ENCODE measurements around the gene CHD5.
A peak's percentile ranks its signal among the peaks of the same experiment; 100 is the strongest.

The CHD5 gene

GRCh38 chr1:6157528-6158174 is 22.5 kb downstream of the CHD5 start:
- WGBS (ENCODE audit: extremely low coverage, insufficient coverage, insufficient read length): no CpG with 5 or more reads among the region's 15 CpGs
- H2BK120ac ChIP-seq (ENCODE audit: insufficient read depth, low read length, poor library complexity): no peak overlapping the region
- no peak overlapping the region for H3K27ac ChIP-seq (ENCODE audit: low read depth, low read length)
- H4K91ac ChIP-seq (ENCODE audit: low read depth, low read length): no peak overlapping the region
- H3K9me3 ChIP-seq (ENCODE audit: insufficient read depth, low read depth, low read length): no peaks in the 10 kb centered on the region
- no peak overlapping the region for H3K9ac ChIP-seq (ENCODE audit: low read length)
- H3K18ac ChIP-seq (ENCODE audit: low read length): no peak overlapping the region
- no peak overlapping the region for H2BK5ac ChIP-seq (ENCODE audit: low read depth, low read length, poor library complexity)
- no peak overlapping the region for H4K8ac ChIP-seq (ENCODE audit: low read depth, low read length)
- H3K4ac ChIP-seq (ENCODE audit: low read depth, low read length): no peak overlapping the region
- DNase-seq: peak; percentile 85 to 93
- H2AK5ac ChIP-seq (ENCODE audit: low read length): no peak overlapping the region
- no peak overlapping the region for H3K14ac ChIP-seq (ENCODE audit: low read length)
- no peaks in the 10 kb centered on the region for H3K79me2 ChIP-seq (ENCODE audit: control insufficient read depth, insufficient read depth, low read length, poor library complexity)
- H2AFZ ChIP-seq (ENCODE audit: insufficient read depth, low read length, poor library complexity): no peak overlapping the region
- no peaks in the 10 kb centered on the region for H3K79me1 ChIP-seq (ENCODE audit: low read length)
- no peak overlapping the region for H4K12ac ChIP-seq (ENCODE audit: low read depth, low read length)
- H2BK12ac ChIP-seq (ENCODE audit: low read length): no peak overlapping the region
- H3K23ac ChIP-seq (ENCODE audit: low read length): no peak overlapping the region
- no peak overlapping the region for H3K4me3 ChIP-seq (ENCODE audit: low read depth, low read length)
- H3K27me3 ChIP-seq (ENCODE audit: insufficient read depth, low read length): no peaks in the 10 kb centered on the region
- H3K4me1 ChIP-seq (ENCODE audit: control insufficient read depth in 1 of 2, insufficient read depth in 2 of 2, low read length in 2 of 2): peaks cover 3 to 6% of the 10 kb centered on the region in 2 experiments
- no peaks in the 10 kb centered on the region for H3K36me3 ChIP-seq (ENCODE audit: control insufficient read depth in 1 of 2, insufficient read depth in 2 of 2, low read length in 2 of 2)
- no peak overlapping the region for H3K4me2 ChIP-seq (ENCODE audit: low read length)

GRCh38 chr1:6157132-6157527 is 23.0 kb downstream of the CHD5 start:
- no peaks in the 10 kb centered on the region for H3K79me2 ChIP-seq (ENCODE audit: control insufficient read depth, insufficient read depth, low read length, poor library complexity)
- H4K91ac ChIP-seq (ENCODE audit: low read depth, low read length): no peak overlapping the region
- H3K18ac ChIP-seq (ENCODE audit: low read length): no peak overlapping the region
- H3K27me3 ChIP-seq (ENCODE audit: insufficient read depth, low read length): no peaks in the 10 kb centered on the region
- H3K9ac ChIP-seq (ENCODE audit: low read length): no peak overlapping the region
- H3K4me1 ChIP-seq (ENCODE audit: control insufficient read depth in 1 of 2, insufficient read depth in 2 of 2, low read length in 2 of 2): peaks cover 3 to 6% of the 10 kb centered on the region in 2 experiments
- no peak overlapping the region for H3K14ac ChIP-seq (ENCODE audit: low read length)
- no peak overlapping the region for H2AK5ac ChIP-seq (ENCODE audit: low read length)
- H4K8ac ChIP-seq (ENCODE audit: low read depth, low read length): no peak overlapping the region
- H3K4me3 ChIP-seq (ENCODE audit: low read depth, low read length): no peak overlapping the region
- no peak overlapping the region for H4K12ac ChIP-seq (ENCODE audit: low read depth, low read length)
- DNase-seq: peak; percentile 75 to 86
- H3K27ac ChIP-seq (ENCODE audit: low read depth, low read length): no peak overlapping the region
- H3K4me2 ChIP-seq (ENCODE audit: low read length): no peak overlapping the region
- no peak overlapping the region for H2BK120ac ChIP-seq (ENCODE audit: insufficient read depth, low read length, poor library complexity)
- no peaks in the 10 kb centered on the region for H3K36me3 ChIP-seq (ENCODE audit: control insufficient read depth in 1 of 2, insufficient read depth in 2 of 2, low read length in 2 of 2)
- no peaks in the 10 kb centered on the region for H3K79me1 ChIP-seq (ENCODE audit: low read length)
- H2BK5ac ChIP-seq (ENCODE audit: low read depth, low read length, poor library complexity): no peak overlapping the region
- no peak overlapping the region for H2BK12ac ChIP-seq (ENCODE audit: low read length)
- no peaks in the 10 kb centered on the region for H3K9me3 ChIP-seq (ENCODE audit: insufficient read depth, low read depth, low read length)
- no peak overlapping the region for H3K4ac ChIP-seq (ENCODE audit: low read depth, low read length)
- no CpG with 5 or more reads among the region's 2 CpGs for WGBS (ENCODE audit: extremely low coverage, insufficient coverage, insufficient read length)
- no peak overlapping the region for H2AFZ ChIP-seq (ENCODE audit: insufficient read depth, low read length, poor library complexity)
- H3K23ac ChIP-seq (ENCODE audit: low read length): no peak overlapping the region

- Histone ChIP-seq H3K18ac (ENCODE audit: low read length) (no peak overlapping the region), H2BK5ac (ENCODE audit: low read depth, low read length, poor library complexity) (no peak overlapping the region), H3K4me2 (ENCODE audit: low read length) (no peak overlapping the region), H2BK120ac (ENCODE audit: insufficient read depth, low read length, poor library complexity) (no peak overlapping the region), H3K27ac (ENCODE audit: low read depth, low read length) (no peak overlapping the region), H4K8ac (ENCODE audit: low read depth, low read length) (no peak overlapping the region), H3K79me2 (ENCODE audit: control insufficient read depth, insufficient read depth, low read length, poor library complexity) (no peaks in the 10 kb centered on the region), H3K23ac (ENCODE audit: low read length) (no peak overlapping the region), H2AFZ (ENCODE audit: insufficient read depth, low read length, poor library complexity) (no peak overlapping the region), H3K4me1 (ENCODE audit: control insufficient read depth in 1 of 2, insufficient read depth in 2 of 2, low read length in 2 of 2) (peaks cover 3 to 4% of the 10 kb centered on the region in 2 experiments), H3K14ac (ENCODE audit: low read length) (no peak overlapping the region), H3K36me3 (ENCODE audit: control insufficient read depth in 1 of 2, insufficient read depth in 2 of 2, low read length in 2 of 2) (no peaks in the 10 kb centered on the region), H3K4ac (ENCODE audit: low read depth, low read length) (no peak overlapping the region), H4K12ac (ENCODE audit: low read depth, low read length) (no peak overlapping the region), H2BK12ac (ENCODE audit: low read length) (no peak overlapping the region), H3K27me3 (ENCODE audit: insufficient read depth, low read length) (no peaks in the 10 kb centered on the region), H3K79me1 (ENCODE audit: low read length) (no peaks in the 10 kb centered on the region), H3K4me3 (ENCODE audit: low read depth, low read length) (no peak overlapping the region), H3K9ac (ENCODE audit: low read length) (no peak overlapping the region), H4K91ac (ENCODE audit: low read depth, low read length) (no peak overlapping the region), H2AK5ac (ENCODE audit: low read length) (no peak overlapping the region), H3K9me3 (ENCODE audit: insufficient read depth, low read depth, low read length) (no peaks in the 10 kb centered on the region)
- no CpG with 5 or more reads among the region's 26 CpGs for WGBS (ENCODE audit: extremely low coverage, insufficient coverage, insufficient read length)
- no peak for DNase-seq
These were observed 25.4 kb downstream of the CHD5 start for GRCh38 chr1:6154525-6155319.

GRCh38 chr1:6152882-6153281 is 27.2 kb downstream of the CHD5 start:
- Histone ChIP-seq H3K36me3 (ENCODE audit: control insufficient read depth in 1 of 2, insufficient read depth in 2 of 2, low read length in 2 of 2) (no peaks in the 10 kb centered on the region), H3K14ac (ENCODE audit: low read length) (no peak overlapping the region), H2BK5ac (ENCODE audit: low read depth, low read length, poor library complexity) (no peak overlapping the region), H4K91ac (ENCODE audit: low read depth, low read length) (no peak overlapping the region), H3K4me3 (ENCODE audit: low read depth, low read length) (no peak overlapping the region), H4K12ac (ENCODE audit: low read depth, low read length) (no peak overlapping the region), H3K9me3 (ENCODE audit: insufficient read depth, low read depth, low read length) (no peaks in the 10 kb centered on the region), H3K27ac (ENCODE audit: low read depth, low read length) (no peak overlapping the region), H3K23ac (ENCODE audit: low read length) (no peak overlapping the region), H2BK120ac (ENCODE audit: insufficient read depth, low read length, poor library complexity) (no peak overlapping the region), H2BK12ac (ENCODE audit: low read length) (no peak overlapping the region), H3K9ac (ENCODE audit: low read length) (no peak overlapping the region), H3K18ac (ENCODE audit: low read length) (no peak overlapping the region), H3K4ac (ENCODE audit: low read depth, low read length) (no peak overlapping the region), H2AK5ac (ENCODE audit: low read length) (no peak overlapping the region), H3K4me2 (ENCODE audit: low read length) (no peak overlapping the region), H4K8ac (ENCODE audit: low read depth, low read length) (no peak overlapping the region), H3K79me1 (ENCODE audit: low read length) (no peaks in the 10 kb centered on the region), H3K27me3 (ENCODE audit: insufficient read depth, low read length) (peaks cover 2% of the 10 kb centered on the region), H3K79me2 (ENCODE audit: control insufficient read depth, insufficient read depth, low read length, poor library complexity) (no peaks in the 10 kb centered on the region), H3K4me1 (ENCODE audit: control insufficient read depth in 1 of 2, insufficient read depth in 2 of 2, low read length in 2 of 2) (peaks cover 3 to 9% of the 10 kb centered on the region in 2 experiments), H2AFZ (ENCODE audit: insufficient read depth, low read length, poor library complexity) (no peak overlapping the region)
- WGBS (ENCODE audit: extremely low coverage, insufficient coverage, insufficient read length): no CpG with 5 or more reads among the region's 7 CpGs
- DNase-seq: no peak

Measured in trophoblast cell (in vitro differentiated cells and primary cell).